Activated CD4-positive, alpha-beta T cell treated with anti-CD3 and anti-CD28 coated beads, Interleukin-2, Interleukin-6, amounts not matched to agents 100 ng/mL and 50 ng/mL, durations not matched to agents 16 hours and 8 hours (primary cell): ENCODE results near the gene CWH43.
"Not testable (repeated sequence)": the region's sequence is repeated elsewhere in the genome, so short reads cannot be mapped to it uniquely, and the experiment has no call there.

Experiments
- DNase-seq: peaks from one replicate; pipeline ENCODE4 v3.0.0-alpha.2; 2020

Gene CWH43

DNA sequence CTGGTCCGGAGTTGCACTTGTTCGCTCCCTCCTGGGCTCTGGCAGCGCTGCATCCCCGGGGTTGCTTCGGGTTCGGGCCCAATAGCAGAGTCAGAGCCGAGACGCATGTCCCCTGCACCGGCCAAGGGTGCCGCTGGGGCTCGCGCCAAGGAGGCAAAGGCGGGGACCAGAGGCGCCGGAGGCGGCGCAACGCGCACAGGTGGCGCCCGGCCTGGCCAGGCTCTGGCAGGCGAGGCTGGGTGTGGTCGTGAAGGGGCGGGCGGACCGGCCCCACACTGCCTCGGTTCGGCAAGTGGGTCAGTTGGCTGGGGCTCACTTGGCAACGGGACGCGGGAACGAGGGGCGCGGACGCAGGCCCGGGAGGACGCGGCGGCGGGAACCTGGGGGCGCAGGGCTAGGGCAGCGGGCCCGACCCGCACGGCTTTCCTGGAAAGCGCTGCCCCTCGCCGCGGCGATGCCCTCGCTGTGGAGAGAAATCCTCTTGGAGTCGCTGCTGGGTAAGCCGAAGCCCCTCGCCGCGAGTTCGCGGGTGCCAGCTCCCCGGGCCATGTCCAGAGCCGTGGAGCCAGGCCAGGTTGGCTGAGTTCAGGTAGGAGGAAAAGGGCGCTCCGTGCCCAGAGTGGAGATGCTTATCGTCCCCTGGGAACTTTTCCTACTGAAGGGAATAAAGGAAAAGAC, at the start of gene CWH43:
CWH43 (plus strand) TSS at position 300 of the 678 bp plus-strand sequence; CDS start at position 455, 155 bp downstream.
- no peak for DNase-seq

DNA sequence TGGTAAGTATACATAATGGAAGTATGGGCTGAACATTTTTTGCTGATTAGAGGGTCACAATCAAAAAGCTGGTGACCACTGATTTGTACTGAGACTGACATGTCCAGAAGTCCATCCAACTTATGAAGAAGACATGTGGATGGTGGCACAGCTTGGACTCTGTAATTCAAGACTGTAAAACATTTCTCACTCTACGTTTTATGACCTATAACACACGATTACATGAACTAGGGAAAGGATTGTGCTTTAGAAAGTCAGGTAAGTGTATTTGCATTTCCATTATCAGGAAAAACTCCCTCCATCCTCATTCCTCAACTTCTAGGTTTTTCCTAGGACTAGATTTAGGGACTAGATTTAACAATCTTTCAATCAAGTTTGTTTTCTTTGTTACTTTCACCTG, 49.0 kb upstream of the CWH43 start:
- DNase-seq, result no peak

DNA sequence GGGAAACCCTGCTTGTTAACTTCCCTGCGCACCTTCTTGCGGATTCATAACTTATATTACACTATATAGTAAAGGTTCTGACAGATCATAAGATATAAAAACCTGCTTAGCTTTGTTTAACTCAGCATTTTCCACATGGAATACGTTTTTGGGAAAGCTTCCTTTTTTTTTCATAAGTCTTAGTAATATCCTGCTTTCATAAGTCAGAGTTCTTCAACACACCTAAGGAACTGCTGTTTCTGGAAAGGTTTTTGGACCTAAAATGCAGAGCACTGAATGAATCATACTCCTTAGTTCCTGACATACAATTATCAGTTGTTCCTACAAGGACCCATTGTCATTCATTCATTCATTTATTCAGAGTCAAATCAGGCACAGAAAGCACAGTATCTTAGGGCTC, 47.2 kb upstream of the CWH43 start:
- DNase-seq, result no peak

DNA sequence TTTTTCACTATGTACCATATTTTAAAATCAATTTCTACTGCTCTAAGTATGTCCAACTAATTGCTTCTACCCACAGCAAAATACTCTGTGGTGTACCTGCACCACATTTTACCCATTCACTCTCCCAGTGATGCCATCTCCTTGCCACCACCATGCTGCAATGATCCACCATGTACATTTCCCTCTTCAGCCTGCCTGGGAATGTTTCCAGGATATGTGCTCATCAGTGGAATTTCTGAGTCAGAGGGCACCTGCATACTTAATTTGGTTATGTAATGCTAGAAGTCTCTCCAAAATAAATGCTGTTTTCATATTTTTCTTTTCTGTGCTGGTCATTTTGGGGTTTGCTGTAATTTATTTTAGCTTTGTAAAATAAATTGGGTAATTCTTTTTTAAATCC, 46.3 kb upstream of the CWH43 start:
- DNase-seq, result no peak

DNA sequence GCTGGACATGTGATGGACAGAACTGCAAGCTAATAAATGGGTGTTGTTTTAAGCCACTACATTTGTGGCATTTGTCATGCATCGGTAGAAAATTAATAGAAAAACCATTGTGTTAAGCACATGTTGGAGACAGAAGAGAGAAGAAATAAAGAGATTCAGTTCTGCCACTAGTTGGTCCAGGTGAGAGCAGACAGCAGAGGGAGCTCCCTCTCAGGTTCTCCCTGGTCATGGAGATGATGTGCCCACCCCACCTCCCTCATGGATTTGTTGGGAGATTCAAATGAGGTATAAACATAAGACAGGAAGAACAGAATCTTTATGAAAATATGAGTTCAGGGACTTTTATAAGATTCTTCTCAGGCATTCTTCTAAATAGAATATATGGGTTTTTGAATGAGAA, 42.7 kb upstream of the CWH43 start:
- DNase-seq, result no peak

DNA sequence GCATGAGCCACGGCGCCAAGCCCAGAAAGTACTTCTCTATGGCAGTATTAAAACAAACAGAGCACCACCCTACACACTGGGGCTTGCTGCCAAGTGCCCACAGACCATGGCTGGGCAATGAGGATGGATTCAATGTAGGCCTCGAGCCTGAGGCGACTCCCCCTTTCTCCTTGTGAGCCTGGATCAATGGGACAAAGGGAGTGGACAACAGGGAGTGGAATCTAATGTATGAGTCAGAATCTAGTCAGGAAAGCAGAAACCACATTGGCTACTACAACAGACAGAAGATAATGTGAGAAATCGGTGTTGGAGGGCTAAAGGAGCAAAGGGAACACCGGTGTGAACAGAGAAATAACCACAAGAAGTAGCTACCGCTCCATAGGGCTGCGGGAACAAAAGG, 41.8 kb upstream of the CWH43 start:
- DNase-seq, result no peak

DNA sequence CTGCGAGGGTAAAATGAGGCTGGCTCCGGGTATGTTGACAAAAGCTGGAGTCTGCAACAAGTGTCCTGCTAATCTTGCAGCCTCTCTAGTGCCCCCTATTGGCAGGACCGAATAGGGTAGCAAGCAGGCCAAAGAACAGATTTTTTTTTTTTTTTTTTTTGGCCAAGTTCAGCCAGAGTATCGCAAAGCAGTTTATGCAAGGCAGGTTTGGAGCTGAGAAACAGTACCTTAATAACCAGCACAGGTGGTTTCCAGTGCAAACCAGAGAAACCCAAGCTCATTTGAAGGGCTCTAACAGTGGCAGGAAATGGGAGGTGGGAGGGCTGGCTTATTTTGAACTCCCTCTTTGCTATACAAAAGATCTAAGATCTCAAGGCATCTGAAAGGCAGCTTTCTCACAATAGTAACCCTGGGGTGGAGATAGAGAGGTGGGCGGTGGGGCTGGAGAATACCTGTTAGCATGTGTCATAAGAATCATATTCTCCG, 41.3 kb upstream of the CWH43 start:
- peak; percentile 74 for DNase-seq

DNA sequence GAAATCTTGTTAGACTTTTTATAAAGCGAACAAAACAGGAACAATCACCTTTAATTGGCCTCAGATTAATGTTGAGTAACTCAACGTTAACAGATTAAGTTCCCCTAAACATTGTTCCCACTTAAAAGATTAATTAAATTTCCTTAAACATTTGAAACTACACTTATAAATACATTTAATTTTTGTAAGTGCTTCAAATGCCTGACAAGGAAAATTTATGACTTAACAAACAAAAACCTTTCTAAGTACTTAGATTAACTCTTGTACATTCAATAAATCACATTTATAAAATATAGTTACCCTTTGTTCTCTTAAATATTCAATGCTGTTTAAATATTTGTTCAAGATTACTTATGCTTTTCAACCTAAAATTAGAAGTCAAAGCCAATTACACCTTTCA, 40.1 kb upstream of the CWH43 start:
- no peak for DNase-seq

DNA sequence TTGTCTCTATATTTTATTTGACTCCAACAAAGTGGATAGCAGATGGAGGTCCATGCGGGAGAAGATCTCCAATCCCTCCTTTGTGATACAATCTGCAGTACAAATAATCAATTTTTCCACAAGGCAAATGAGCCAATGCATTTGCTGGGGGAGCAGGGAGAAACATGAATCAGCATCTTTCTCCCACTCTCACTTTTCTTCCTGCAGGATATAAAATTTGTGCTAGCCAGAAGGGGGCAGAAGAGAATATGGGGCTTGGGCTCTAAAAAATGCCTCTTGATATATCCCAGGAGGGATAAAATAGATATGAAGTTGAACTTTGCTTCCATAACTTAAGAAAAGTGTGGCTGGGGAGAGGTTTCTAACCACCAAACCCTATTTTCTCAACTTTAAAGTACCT, 38.3 kb upstream of the CWH43 start:
- no peak for DNase-seq

DNA sequence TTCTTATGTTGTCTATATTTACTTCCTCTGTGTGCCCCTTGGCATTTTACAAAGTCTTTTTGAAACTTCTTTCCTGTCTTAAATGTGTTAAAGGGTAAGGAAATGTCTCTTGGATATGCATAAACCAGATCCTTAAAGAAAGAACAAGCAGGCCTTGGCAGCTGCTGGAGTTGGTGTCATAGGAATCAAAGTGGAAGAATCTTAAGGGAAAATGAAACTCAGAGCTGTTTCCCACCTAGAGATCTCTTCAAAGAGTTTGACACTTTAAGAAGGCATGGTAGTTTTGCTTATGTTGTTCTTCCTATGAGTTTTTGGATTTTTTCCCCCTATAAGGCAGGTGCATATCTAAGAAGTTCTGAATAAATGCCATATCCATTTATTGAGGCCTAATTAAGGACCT, 37.0 kb upstream of the CWH43 start:
- no peak for DNase-seq

DNA sequence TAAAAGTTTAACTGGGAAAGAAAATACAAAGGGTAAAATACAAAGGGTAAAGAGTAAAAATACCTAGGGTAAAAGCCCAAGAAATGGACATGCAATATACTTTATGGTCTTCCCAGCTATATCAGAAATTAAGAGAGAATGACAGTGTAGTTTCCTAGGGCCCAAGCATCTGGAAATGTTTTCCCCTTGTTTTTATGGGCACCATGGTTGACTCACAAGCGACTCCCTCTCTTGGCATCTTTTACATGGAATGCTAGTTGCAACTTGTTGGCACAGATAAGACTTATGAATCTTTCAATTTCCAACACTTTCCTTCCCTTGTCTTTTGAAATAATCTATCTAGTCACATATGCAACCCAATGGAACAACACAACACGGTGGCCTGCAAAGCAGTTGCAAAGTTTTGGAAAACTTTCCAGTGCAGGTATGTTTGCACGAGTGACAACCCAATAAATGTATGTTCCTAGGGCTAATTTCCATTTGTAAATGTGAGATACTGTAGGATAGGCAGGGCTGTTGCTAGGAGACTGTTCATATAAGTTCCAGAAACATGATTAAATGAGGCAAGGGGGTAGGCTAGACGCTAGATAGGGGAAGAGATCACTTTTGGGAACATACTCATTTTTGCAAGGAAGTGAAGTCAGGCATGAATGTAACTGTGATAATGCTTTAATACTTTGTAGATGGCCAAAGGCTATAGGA, 36.4 kb upstream of the CWH43 start:
- no peak for DNase-seq

DNA sequence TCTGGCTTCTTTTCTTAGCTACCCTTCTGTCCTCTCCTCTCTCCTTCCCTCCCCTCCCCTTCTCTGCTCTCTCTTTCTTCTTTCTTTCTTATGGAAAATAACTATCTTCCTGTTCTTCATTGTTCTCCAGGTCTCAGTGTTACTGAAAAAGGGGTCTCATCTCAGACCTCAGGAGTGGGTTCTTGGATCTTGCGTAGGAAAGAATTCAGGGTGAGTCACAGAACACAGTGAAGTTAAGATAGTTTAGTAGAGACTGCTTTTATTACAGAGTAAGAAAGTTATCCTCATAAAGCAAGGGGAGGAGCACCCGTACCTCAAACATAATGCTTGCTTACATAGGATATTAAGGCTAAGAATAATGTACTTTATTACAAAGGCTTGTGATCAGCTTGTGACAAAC, 31.8 kb upstream of the CWH43 start:
- DNase-seq, result no peak

DNA sequence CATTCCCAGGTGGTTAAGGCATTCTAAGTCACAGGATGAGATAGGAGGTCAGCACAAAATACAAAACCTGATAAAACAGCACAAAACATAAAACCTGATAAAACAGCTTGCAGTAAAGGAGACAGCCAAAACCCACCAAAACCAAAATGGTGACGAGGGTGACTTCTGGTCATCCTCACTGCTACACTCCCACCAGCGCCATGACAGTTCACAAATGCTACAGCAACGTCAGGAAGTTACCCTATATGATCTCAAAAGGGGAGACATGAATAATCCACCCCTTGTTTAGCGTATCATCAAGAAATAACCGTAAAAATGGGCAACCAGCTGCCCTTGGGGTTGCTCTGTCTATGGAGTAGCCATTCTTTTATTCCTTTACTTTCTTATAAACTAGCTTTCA, 28.7 kb upstream of the CWH43 start:
- DNase-seq, result not testable (repeated sequence)

DNA sequence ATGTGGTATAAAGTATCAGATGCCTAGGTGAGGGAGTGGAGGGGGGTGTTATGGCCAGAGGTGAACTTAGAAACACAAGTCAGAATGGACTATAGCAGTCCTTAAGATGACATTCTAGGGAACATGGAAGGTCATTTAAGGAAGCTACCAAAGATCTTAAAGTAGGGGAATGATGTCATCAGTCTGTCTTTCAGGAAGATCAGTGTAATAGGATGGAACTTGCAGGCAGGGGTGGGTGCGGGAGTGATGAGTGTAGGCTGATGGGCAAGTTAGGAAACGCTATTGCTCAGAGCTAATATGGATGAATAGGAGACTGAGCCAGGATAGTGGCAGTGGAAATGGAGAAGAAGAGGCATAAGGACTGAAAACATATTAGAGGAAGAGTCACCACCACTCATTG, 27.5 kb upstream of the CWH43 start:
- DNase-seq, result no peak

DNA sequence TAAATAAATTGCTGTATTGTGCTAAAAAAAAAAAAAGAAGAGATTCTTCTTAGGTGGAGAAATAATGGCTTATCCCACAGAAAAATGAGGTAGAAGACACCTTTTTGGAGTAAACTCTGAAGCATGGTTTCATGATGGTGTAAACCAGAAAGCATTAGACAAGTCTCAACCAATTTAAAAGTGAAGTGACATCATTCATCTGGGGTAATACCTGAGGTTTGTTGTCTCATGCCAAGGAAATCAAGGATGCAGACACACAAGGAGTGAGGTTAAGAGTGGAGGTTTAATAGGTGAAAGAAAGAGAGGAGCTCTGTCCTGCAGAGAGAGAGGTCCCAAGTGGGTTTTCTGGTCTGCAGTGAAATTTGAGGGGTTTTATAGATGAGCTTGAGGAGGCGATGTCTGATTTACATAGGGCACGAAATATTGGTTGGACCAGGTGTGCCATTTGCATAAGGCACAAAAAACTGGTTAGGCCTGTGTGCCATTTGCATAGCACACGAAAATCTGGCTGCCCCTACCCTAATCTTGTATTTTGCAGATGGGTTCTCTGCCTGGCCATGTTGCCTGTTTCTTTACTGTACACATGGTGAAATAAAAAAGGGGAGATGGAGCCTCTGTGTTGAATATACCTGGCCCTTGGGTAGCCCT, 25.0 kb upstream of the CWH43 start:
- no peak for DNase-seq

DNA sequence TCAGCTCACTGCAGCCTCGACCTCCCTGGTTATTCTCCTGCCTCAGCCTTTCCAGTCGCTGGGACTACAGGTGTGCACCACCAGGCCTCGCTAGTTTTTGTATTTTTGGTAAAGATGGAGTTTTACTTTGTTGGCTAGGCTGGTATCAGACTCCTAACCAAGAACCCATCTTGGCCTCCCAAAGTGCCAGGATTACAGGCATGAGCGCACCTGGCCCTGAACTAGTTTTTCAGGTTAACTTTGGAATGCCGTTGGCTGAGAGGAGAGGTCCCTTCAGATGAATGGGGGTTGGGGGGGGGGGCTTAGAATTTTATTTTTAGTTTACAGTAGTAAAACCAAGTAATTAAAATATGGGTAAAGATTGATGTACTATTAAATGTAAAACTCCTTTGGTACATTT, 23.4 kb upstream of the CWH43 start:
- DNase-seq, result no peak

DNA sequence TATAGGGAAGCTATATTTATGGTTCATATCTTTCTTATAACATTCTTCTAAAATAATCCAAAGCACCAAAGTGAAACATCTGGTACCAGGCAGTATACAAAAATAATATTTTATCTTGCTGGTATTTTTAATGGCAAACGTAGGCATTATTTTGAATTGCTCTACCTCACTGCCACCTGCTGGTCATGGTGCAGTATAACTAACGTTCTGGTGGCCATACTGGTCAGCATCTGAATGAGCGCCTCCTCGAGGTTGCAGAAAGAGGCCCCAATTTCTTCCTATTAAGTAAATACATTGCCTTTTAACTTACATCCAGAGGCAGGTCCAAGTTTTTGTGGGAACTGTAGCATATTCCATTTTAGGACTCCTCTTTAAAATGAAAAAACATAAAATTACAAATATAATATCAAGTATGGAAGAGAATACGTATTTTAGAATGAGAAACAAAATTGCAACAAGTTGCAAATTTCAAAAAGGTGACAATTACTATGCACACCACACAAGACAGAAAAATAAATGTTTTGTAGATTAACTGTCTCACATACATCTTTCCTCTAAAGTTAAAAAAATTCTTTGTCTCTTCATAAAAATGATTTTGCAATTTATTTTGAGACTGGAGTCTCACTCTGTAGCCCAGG, 22.9 kb upstream of the CWH43 start:
- peak; percentile 84 for DNase-seq

DNA sequence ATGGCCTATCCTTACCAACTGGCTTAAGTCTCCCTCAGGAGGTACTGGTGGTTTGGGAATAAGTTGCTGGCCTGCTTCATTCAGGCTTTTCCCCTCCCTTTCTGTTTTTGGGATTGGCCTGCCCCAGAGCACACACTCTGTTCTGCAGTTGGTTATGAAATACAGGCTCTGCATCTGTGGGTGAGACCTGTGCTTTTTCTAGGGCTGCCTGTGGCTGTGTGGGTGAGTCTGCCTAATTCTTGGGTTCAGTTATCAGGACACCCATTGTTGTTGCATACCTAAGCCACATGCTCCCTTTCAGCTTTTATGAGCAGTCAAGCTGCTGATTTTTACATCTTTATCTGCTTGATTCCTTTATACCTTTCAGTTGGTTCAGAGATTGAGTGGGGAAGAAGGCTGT, 19.0 kb upstream of the CWH43 start:
- DNase-seq, result no peak

DNA sequence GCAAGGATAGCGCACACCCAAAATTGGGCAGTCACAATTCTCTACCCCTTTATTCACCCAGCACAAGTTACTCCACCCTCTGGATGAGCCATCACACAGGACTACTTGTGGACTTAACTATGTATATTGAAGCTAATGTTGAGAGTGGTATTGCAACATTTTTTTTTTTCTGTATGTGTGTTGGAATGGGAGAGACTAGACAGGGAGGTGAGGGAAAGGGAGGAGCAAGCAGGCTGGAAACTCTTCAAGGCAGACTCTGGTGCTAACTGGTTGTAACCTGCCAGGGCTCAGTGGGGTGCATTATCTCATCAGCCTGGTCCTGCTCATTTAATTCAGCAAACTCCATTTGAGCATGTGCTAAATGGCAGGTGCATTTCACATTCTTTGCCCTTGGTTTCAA, 18.4 kb upstream of the CWH43 start:
- DNase-seq, result no peak

DNA sequence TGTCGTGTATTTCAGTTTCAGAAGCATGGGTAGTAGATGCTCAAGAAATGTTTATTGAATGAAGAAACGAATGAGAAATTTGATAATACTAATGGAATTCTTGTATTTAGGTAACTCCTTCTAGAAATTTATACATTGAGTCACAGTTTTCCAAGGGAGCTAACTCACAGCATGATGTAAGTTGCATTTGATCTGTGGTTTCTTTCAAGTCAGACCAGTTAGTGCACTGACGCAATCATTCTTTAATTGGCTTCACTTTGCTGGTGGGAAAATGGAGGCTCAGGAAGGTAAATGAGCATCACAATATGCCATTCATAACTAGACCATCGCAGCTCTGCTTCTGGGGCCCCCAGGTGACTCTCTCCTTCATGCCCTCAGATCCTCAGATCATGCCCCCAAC, 17.3 kb upstream of the CWH43 start:
- no peak for DNase-seq

DNA sequence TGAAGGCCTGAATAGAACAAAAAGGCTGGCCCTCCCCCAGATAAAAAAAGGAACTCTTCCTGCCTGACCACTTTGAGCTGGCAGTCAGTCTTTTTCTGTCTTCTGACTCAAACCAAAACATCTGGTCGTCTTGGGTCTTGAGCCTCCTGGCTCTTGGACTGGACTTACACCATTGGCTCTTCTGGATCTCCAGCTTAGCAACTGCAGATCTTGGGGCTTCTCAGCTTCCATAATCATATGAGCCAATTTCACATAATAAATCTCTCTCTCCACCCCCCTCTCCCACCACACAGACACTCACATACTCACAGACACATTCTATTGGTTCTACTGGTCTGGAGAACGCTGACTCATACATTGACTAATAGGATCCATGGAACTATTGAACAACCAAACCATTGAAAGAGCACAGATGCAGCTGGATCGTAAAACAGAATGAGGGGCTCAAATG, 15.6 kb upstream of the CWH43 start:
- no peak for DNase-seq

DNA sequence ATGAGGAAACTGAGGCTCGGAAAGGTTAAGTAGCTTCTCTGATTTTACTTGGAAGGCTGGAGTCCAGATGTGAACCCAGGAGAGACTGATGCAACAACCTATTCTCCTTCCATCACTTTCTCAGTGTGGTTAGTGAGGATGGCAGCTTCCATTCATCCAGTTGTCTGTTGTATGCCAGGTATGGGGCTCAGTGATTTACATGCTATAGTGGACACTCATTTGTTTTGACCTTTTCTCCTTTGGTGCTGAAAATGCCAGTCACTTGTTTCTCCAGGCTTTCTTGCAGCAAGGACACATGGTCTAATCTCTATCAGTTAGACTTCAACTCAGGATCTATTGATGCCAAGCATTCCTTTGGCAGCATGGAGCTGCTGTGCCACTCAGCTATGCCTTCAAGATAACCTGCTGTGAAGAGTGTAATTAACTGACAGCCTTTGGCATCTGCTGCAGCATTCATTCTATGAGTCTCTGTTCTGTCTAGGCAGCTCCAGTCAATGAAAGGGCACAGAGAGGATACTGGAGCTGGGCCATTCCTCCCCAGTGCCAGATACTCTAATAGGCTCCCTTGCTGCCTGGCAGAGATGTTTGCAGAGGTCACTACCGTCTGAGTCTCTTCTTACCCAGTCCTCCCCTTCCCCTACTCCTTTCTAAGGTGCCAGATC, 11.0 kb upstream of the CWH43 start:
- no peak for DNase-seq

DNA sequence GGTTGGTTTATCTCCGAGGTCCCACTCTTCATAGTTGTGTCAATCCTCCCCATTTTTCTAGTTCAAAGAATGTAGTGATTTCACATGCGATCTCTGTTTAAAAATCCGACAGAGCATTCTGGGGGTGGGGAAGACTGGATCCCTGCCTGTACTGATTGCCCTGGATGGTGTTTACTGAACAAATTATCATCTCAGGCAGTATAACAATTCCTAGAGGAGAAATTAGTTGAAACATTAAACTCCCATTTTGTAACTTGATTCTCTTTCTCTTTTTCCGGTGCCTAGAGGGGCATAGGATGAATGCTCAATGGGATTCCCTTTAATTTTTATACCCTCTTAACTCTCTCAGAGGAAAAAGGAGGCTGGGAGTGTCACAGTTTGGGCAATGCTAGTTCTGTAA, 10.0 kb upstream of the CWH43 start:
- DNase-seq, result no peak
